Natural killer cell (primary cell): ENCODE measurements around the gene KIR3DL1. TPM values are rescaled to one million over a fixed set of nuclear protein-coding genes. Genes with fewer than 3 reads are reported as not detected.

Experiments
- ATAC-seq, 3 donors: fragments of 150-1000 bp in 2 of 3; fragments of 200-7000 bp in 1 of 3; cut with Tn5 transposase; 1 replicate in 1 of 3; 2 replicates in 2 of 3; pipeline ENCODE4 v1.10.0; 2021; ENCODE audit warnings: mild to moderate bottlenecking in 2 of 3, moderate library complexity in 2 of 3
- DNase-seq, 2 donors: peaks; one replicate each; pipeline versions ENCODE4 v3.0.0 to v3.0.0-alpha.2; 2013 to 2021; ENCODE audit warnings: mixed read lengths in 1 of 2
- H3K27ac ChIP-seq: one replicate; pipeline ENCODE4 v1.5.1; 2013; ENCODE audit warnings: mild to moderate bottlenecking, low read length
- H3K27me3 ChIP-seq: one replicate; pipeline ENCODE4 v1.6.1; 2013; ENCODE audit warnings: low read length; ENCODE audit not compliant: control insufficient read depth, insufficient read depth
- H3K36me3 ChIP-seq: one replicate; pipeline ENCODE4 v1.6.1; 2013; ENCODE audit warnings: low read length; ENCODE audit not compliant: control insufficient read depth, insufficient read depth
- H3K4me1 ChIP-seq: one replicate; pipeline ENCODE4 v1.6.1; 2013; ENCODE audit warnings: low read length; ENCODE audit not compliant: control insufficient read depth, insufficient read depth
- H3K4me3 ChIP-seq: one replicate; pipeline ENCODE4 v1.5.1; 2013; ENCODE audit warnings: low read length
- H3K9me3 ChIP-seq: one replicate; pipeline ENCODE4 v1.6.1; 2013; ENCODE audit warnings: low read length; ENCODE audit not compliant: control insufficient read depth, insufficient read depth
- H3K27ac Mint-ChIP-seq, 2 donors: one replicate each; pipeline ENCODE4 v1.8.0; 2022; ENCODE audit warnings: mild to moderate bottlenecking in 2 of 2, mixed read lengths in 2 of 2, moderate library complexity in 1 of 2
- H3K27me3 Mint-ChIP-seq, 2 donors: one replicate each; pipeline ENCODE4 v1.8.0; 2022; ENCODE audit warnings: low read depth in 2 of 2, mixed read lengths in 2 of 2
- H3K36me3 Mint-ChIP-seq: one replicate; pipeline ENCODE4 v1.8.0; 2022; ENCODE audit warnings: mixed read lengths
- H3K4me1 Mint-ChIP-seq, 2 donors: one replicate each; pipeline ENCODE4 v1.8.0; 2022; ENCODE audit warnings: mixed read lengths in 2 of 2
- H3K4me3 Mint-ChIP-seq: one replicate; pipeline ENCODE4 v1.8.0; 2022; ENCODE audit warnings: mild to moderate bottlenecking, moderate library complexity, mixed read lengths
- H3K9me3 Mint-ChIP-seq, 2 donors: one replicate each; pipeline ENCODE4 v1.8.0; 2022; ENCODE audit warnings: mixed read lengths in 2 of 2
- WGBS: methylation state at CpG from one replicate; pipeline ENCODE4 v1.1.7; 2013; ENCODE audit warnings: missing lambda C conversion rate; ENCODE audit not compliant: insufficient coverage; 5-methylcytosine and 5-hydroxymethylcytosine counted together
- intact Hi-C: fragments of 100-400 bp; cut with micrococcal nuclease; formaldehyde crosslinking; loops from one replicate; pipeline ENCODE4 v1.14.2; 2022
- total RNA-seq, 4 donors: library from RNA; stranded (reverse); fragments of 120-200 nt in 1 of 4; gene quantifications; one replicate each; pipeline versions ENCODE4 v1.2.3 to v1.2.4, GENCODE V29; 2013 to 2022
- TF ChIP-seq, protein P1 (sequence below): fragments of 200-600 bp; IDR thresholded peaks from one replicate; pipeline ENCODE4 v1.8.0; 2022; ENCODE audit warnings: antibody characterized with exemption

Gene KIR3DL1
- total RNA-seq, 3 donors from 2014 or later (not counting 1 experiment from before 2014, with no cell fraction given), result 34.7 to 97.1 (median 41.2) TPM

- Mint-ChIP-seq H3K9me3 (no peaks in the 10 kb centered on the region), H3K36me3 (no peaks in the 10 kb centered on the region), H3K27ac (no peak overlapping the region), H3K4me3 (no peak overlapping the region), H3K4me1 (peaks cover 10% of the 10 kb centered on the region in 2 donors), H3K27me3 (peaks cover 4 to 13% of the 10 kb centered on the region in 2 donors)
- no peak overlapping the region for H3K4me3 ChIP-seq
- ATAC-seq, result no peak
- H3K27ac ChIP-seq, result no peak overlapping the region
- intact Hi-C loops, result no loop called here
- TF ChIP-seq, protein P1, sequence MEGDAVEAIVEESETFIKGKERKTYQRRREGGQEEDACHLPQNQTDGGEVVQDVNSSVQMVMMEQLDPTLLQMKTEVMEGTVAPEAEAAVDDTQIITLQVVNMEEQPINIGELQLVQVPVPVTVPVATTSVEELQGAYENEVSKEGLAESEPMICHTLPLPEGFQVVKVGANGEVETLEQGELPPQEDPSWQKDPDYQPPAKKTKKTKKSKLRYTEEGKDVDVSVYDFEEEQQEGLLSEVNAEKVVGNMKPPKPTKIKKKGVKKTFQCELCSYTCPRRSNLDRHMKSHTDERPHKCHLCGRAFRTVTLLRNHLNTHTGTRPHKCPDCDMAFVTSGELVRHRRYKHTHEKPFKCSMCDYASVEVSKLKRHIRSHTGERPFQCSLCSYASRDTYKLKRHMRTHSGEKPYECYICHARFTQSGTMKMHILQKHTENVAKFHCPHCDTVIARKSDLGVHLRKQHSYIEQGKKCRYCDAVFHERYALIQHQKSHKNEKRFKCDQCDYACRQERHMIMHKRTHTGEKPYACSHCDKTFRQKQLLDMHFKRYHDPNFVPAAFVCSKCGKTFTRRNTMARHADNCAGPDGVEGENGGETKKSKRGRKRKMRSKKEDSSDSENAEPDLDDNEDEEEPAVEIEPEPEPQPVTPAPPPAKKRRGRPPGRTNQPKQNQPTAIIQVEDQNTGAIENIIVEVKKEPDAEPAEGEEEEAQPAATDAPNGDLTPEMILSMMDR, result no peak
- no peaks in the 10 kb centered on the region for H3K27me3 ChIP-seq
- 44% methylated on average over 3 of the region's 3 CpGs for WGBS
- H3K36me3 ChIP-seq, result no peaks in the 10 kb centered on the region
- DNase-seq, result no peak
- H3K4me1 ChIP-seq, result no peaks in the 10 kb centered on the region
- no peaks in the 10 kb centered on the region for H3K9me3 ChIP-seq
These were observed 55.4 kb downstream of the KIR3DL1 start for GRCh38 chr19:54871696-54872095.

- no peaks in the 10 kb centered on the region for H3K4me1 ChIP-seq
- intact Hi-C loops, result no loop called here
- no peak within 1 kb of the TSS for H3K27ac ChIP-seq
- no peaks in the 10 kb centered on the region for H3K36me3 ChIP-seq
- no peaks in the 10 kb centered on the region for H3K9me3 Mint-ChIP-seq
- TF ChIP-seq, protein P1, result no peak
- peak within 1 kb of the TSS in 1 of 2 donors; percentile 63 for H3K27ac Mint-ChIP-seq
- H3K4me3 Mint-ChIP-seq, result no peak within 1 kb of the TSS
- H3K9me3 ChIP-seq, result no peaks in the 10 kb centered on the region
- no peak within 1 kb of the TSS for H3K4me3 ChIP-seq
- H3K4me1 Mint-ChIP-seq, result peaks cover 10 to 14% of the 10 kb centered on the region in 2 donors
- DNase-seq, result no peak
- H3K27me3 Mint-ChIP-seq, result peaks cover 6 to 8% of the 10 kb centered on the region in 2 donors
- WGBS, result 77% methylated on average over 8 of the region's 8 CpGs
- ATAC-seq, result peak in 1 of 3 donors; percentile 43
- no peaks in the 10 kb centered on the region for H3K36me3 Mint-ChIP-seq
- H3K27me3 ChIP-seq, result no peaks in the 10 kb centered on the region
These were observed 57.7 kb downstream of the KIR3DL1 start, which contains the start of gene FCAR for GRCh38 chr19:54873990-54874389. FCAR (plus strand) TSS chr19:54874235; CDS start chr19:54874290, 55 bp downstream.

DNA sequence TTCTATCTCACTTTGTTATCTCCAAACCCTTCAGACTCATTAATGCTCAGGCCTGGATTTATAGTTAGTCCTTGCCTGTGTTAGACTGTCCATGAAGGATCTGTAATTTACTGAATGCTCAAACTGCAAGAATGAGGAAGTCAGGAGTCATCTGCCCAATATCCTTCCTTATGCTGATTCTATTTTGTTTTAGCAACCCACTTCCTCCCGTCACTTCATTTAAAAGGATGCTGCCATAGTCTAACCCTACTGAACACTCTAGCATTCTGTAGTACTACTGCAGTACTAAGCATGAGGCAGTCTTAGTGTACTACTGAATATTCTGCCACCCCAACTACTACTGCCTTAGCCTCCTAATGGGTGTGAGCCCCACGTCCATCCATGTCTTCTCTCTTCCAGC is 59.2 kb downstream of the KIR3DL1 start:
- TF ChIP-seq, protein P1, result no peak
- H3K27me3 Mint-ChIP-seq, result peaks cover 8 to 13% of the 10 kb centered on the region in 2 donors
- H3K4me1 ChIP-seq, result no peaks in the 10 kb centered on the region
- H3K9me3 Mint-ChIP-seq, result no peaks in the 10 kb centered on the region
- 25% methylated on average over 1 of the region's 2 CpGs for WGBS
- peaks cover 10 to 14% of the 10 kb centered on the region in 2 donors for H3K4me1 Mint-ChIP-seq
- no peaks in the 10 kb centered on the region for H3K9me3 ChIP-seq
- ATAC-seq (peak in 2 of 3 donors; percentile 46 to 48), DNase-seq (no peak)
- H3K27ac ChIP-seq, result no peak overlapping the region
- no peaks in the 10 kb centered on the region for H3K36me3 Mint-ChIP-seq
- no peaks in the 10 kb centered on the region for H3K27me3 ChIP-seq
- no peaks in the 10 kb centered on the region for H3K36me3 ChIP-seq
- H3K4me3 ChIP-seq, result no peak overlapping the region
- H3K27ac Mint-ChIP-seq, result peak overlapping the region in 1 of 2 donors; percentile 63
- intact Hi-C loops, result no loop called here
- H3K4me3 Mint-ChIP-seq, result no peak overlapping the region

GRCh38 chr19:54877471-54877870 is 61.2 kb downstream of the KIR3DL1 start:
- Histone ChIP-seq H3K27me3 (peaks cover 5% of the 10 kb centered on the region), H3K27ac (no peak overlapping the region), H3K36me3 (no peaks in the 10 kb centered on the region), H3K4me3 (no peak overlapping the region), H3K9me3 (no peaks in the 10 kb centered on the region), H3K4me1 (peaks cover 15% of the 10 kb centered on the region)
- no peak for ATAC-seq
- no peaks in the 10 kb centered on the region for H3K36me3 Mint-ChIP-seq
- TF ChIP-seq, protein P1, result no peak
- whole genome bisulfite sequencing, result 27% methylated on average over 2 of the region's 3 CpGs
- no peak overlapping the region for H3K27ac Mint-ChIP-seq
- no peak for DNase-seq
- intact Hi-C loops, result no loop called here
- peaks cover 6 to 15% of the 10 kb centered on the region in 2 donors for H3K27me3 Mint-ChIP-seq
- peaks cover 16 to 21% of the 10 kb centered on the region in 2 donors for H3K4me1 Mint-ChIP-seq
- H3K9me3 Mint-ChIP-seq, result no peaks in the 10 kb centered on the region
- no peak overlapping the region for H3K4me3 Mint-ChIP-seq
